T47D (cell line): ENCODE data around the gene MTHFD1L.
"Not testable (repeated sequence)": the region's sequence is repeated elsewhere in the genome, so short reads cannot be mapped to it uniquely, and the experiment has no call there.

Source experiments
- DNase-seq, 2 experiments: peaks; one replicate each; pipeline versions ENCODE4 v3.0.0 to v3.0.0-alpha.2; 2011 to 2012; ENCODE audit warnings: low read depth in 1 of 2, low spot score in 1 of 2
- JUND ChIP-seq: IDR thresholded peaks from 2 replicates; pipeline ENCODE4 v1.6.1; 2012; ENCODE audit warnings: low read depth
- in situ Hi-C: cut with HindIII; loops from 2 replicates; pipeline ENCODE4 v1.10.0; 2016; ENCODE audit warnings: low sequenced_read_pairs, low pct_unique_long_range_greater_than_20kb

Gene MTHFD1L

DNA sequence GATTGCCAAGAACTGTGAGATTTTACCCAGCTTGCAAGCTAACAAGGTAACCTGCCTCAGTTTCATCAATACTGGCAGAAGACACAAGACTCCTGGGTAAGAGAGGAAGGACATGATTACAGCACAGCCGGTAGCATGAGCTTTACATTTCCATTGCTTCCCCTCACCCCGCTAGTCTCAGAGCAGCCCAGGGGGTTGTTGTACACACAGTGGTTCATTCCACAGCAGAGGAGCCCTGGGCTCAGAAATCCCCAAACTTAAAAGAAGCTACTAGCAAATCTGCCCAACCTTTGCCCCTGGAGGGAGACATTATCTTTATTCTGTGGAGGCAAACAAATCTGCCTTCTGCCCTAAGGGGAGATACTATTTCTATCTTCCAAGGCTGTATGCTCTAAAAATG lies 17.1 kb upstream of the MTHFD1L start:
- no peak for TF ChIP-seq JUND
- in situ Hi-C loops = no loop called here
- no peak for DNase-seq

DNA sequence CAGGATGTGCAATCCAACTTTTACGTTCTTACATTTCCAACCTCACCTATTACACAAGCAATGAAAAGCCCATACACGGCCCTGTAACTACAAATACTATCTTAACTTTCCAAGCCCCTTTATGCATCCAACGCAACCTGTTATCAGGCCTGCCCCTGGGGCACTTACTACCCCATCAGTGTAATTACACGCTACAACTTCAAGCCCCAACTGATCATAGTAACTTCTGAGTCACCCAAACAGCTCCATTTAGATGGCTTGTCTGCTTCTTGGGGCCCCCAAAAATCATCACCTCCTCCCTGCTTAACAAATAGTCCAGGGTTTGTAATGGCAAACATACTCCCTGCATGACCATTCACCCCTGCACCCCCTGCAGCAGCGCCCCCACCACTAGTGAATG lies 11.1 kb upstream of the MTHFD1L start:
- in situ Hi-C loops, DNase-seq: not testable (repeated sequence)

DNA sequence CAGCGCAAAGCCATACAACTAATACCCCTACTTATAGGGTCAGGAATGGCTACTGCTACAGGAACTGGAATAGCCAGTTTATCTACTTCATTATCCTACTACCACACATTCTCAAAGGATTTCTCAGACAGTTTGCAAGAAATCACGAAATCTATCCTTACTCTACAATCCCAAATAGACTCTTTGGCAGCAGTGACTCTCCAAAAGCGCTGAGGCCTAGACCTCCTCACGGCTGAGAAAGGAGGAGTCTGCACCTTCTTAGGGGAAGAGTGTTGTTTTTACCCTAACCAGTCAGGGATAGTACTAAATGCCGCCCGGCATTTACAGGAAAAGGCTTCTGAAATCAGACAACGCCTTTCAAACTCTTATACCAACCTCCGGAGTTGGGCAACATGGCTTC lies 10.3 kb upstream of the MTHFD1L start:
- in situ Hi-C loops, DNase-seq: not testable (repeated sequence)

DNA sequence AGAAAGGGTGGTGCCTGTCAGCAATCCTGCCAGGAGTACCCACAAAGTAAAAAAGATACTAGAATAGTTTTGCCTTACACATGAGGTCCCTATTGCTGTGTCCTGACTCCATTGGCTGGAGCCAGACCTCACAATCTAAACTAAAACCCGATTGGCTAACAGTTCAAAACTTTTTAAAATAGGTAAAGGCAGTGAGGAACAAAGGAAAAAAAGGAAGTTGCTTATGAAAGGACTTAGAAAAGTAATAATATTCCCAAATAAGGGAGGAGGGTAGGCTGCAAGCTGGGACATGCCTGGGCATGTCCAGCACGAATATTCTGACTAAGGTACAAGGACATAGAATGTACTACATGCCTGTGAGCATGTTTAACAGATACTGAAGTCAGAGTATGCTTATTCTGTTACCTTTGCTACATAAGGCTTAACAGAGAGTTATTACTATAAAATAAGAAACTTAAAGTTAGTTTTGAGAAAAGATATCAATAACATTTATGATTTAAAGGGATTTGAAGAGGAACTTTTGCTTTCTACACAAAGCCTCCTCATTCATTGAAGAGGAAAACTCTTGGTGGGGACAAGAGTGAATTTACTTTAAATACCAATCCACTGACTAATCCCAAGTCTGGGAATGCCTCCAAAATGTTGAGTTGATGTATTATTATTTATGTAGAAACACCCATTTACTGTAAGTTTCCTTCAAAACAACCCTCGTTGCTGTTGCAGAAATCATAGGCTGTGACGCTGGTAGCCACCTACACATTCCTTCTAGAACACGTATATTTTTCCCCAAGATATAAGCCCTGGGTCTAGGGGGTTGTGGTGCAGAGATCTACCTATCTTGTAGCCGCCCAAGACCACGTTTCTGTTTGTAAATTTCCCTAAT lies 8.2 kb upstream of the MTHFD1L start:
- peak in 1 of 2 experiments; percentile 26 for DNase-seq
- in situ Hi-C loops = no loop called here

DNA sequence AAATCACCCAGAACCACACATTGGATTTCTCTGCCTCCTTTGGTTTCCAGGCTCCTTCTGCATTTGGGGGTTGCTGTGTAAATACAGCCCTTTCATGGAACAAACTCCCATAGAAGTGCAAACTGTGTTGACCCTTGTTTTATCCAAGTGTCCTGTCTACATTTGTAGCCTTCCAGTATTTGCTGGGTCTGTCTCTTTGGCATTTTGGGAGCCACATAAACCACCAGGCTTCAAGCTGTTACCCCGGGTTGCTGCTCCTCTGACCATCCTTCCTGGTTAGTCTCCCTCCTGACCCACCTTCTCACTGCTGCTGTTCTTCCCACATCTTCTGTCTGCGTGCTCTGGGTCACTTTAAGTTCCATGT lies 7.6 kb upstream of the MTHFD1L start:
- in situ Hi-C loops = no loop called here
- TF ChIP-seq JUND = no peak

More for the DNA sequence above, 8.2 kb upstream of the MTHFD1L start:
- no peak for TF ChIP-seq JUND

DNA sequence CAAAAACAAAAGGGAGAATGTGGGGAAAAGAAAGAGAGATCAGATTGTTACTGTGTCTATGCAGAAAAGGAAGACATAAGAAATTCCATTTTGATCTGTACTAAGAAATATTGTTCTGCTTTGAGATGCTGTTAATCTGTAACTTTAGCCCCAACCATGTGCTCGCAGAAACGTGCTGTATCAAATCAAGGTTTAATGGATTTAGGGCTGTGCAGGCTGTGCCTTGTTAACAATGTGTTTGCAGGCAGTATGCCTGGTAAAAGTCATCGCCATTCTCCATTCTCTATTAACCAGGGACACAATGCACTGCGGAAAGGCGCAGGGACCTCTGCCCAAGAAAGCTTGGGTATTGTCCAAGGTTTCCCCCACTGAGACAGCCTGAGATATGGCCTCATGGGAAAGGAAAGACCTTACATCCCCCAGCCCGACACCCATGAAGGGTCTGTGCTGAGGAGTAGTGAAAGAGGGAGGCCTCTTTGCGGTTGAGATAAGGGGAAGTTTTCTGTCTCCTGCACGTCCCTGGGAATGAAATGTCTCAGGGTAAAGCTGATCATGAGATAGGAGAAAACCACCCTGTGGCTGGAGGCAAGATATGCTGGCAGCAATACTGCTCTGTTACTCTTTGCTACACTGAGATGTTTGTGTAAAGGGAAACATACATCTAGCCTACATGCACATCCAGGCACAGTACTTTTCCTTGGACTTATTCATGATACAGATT lies 3.9 kb upstream of the MTHFD1L start:
- DNase-seq, in situ Hi-C loops: not testable (repeated sequence)

More for the DNA sequence above, 7.6 kb upstream of the MTHFD1L start:
- no peak for DNase-seq

DNA sequence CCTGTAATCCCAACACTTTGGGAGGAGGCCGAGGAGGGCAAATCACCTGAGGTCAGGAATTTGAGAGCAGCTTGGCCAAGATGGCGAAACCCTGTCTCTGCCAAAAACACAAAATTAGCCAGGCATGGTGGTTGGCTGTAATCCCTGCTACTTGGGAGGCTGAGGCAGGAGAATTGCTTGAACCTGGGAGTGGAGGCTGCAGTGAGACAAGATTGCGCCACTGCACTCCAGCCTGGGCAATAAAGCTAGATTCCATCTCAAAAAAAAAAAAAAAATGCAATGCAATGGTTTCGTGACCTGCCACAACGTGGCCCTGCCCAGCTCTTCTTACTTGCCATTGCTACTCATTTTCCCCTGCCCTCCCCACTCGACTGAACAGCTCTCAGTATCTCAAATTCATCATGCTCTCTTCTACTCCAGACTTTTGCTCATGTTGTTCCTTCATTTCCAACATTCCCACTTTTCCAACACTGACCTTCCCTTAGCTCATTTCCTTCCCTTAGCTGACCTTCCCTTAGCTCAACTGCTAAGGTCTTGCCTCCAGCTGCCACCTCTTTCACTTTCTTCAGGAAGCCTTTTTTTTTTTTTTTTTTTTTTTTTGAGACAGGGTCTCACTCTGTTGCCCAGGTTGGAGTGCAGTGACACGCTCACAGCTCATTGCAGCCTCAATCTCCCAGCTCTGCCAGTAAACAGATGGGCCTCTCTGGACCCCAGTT lies 2.1 kb upstream of the MTHFD1L start:
- in situ Hi-C loops = no loop called here
- no peak for TF ChIP-seq JUND
- DNase-seq = no peak

DNA sequence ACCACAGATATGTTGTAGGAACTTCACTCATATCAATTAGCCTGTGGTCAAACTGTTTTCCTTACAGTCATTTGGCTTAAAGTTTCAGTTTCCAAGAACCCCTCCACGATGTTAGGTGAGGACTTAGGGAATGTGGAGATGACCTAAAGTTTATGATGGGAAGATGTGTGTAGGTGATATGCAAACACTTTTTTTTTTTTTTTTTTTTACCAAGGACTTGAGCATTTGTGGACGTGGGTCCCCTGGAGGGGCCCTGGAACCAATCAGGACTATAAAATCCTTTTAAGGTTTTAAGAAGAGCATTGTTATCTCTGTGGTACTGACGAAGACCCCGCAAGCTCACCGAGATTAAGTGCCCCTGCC lies 478 bp upstream of the MTHFD1L start:
- in situ Hi-C loops = no loop called here
- no peak for DNase-seq

DNA sequence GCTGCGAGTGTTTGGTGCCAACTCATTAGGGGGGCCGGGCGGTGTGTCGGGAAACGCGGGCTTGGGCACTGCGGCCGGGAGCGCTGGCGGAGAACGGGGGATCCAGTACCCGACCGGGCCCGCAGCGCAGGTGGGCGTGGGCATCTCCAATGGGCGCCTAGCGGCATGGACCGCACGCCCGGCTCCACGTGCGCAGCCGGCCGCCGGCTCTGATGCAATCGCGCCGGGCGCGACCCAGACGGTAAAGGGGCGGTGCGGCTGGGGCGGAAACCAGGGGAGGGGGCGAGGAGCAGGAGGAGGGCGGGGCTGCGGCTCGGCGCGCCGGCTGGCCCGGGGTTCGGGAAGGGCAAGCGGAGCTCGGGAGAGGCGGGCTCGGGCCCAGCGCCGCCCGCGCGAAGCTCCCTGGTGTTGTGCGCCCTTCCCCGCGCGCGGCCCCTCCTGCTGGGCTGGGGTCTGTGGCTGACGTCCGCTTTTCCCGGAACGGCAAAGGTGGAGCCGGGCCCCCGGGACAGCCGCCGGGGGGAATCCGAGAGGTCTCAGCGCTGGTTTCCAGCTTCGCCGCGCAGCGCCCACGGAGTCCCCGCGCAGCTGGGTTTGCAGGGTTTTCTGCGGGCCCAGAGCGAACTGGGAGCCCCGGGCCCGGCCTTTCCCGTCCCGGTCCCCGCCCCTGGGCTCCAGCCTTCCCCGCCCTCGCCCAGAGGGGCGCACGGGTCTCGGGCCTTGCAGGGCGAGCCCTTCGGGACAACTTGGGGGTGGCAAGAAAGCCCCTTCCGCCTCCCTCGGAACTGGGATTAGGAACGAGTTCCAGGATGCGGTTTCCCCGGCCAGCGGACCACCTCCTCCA lies 867 bp downstream of the MTHFD1L start:
- in situ Hi-C loops = no loop called here
- TF ChIP-seq JUND = no peak
- DNase-seq = peak; percentile 45 to 55

More for the DNA sequence above, 478 bp upstream of the MTHFD1L start:
- no peak for TF ChIP-seq JUND

DNA sequence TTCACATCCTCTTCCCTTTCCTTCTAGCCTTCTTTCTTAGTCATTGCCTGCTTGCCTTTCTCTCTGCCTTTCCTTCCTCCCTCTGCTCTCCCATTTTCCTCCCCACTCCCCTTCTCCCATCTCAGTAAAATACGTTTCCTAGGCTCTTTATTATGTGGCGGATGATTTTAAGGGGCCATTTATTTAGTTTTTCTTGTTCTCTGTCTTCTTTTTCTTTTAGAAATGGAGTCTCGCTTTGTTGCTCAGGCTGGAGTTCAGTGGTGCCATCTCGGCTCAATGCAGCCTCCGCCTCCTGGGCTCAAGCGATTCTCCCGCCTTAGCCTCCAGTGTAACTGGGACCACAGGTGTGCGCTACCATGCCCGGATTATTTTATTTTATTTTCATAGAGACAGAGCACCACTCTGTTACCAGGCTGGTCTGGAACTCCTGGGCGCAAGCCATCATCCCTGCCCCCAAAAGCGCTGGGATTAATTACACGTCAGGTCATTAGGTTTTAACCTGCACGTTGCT lies 1.5 kb downstream of the MTHFD1L start:
- in situ Hi-C loops = no loop called here
- DNase-seq = no peak
- no peak for TF ChIP-seq JUND

DNA sequence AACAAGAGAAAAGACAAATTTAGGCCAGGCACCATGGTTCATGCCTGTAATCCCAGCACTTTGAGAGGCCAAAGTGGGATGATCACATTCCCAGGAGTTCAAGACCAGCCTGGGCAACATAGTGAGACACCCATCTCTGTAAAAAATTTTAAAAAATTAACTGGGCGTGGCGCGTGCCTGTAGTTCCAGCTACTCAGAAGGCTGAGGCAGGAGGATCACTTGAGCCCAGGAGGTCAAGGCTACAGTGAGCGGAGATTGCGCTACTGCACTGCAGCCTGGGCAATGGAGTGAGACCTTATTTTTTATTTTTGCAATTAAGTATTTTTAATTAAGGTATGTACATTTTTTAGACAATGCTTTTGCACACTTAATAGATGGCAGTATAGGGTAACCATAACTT lies 3.3 kb downstream of the MTHFD1L start:
- TF ChIP-seq JUND = no peak
- in situ Hi-C loops = no loop called here

DNA sequence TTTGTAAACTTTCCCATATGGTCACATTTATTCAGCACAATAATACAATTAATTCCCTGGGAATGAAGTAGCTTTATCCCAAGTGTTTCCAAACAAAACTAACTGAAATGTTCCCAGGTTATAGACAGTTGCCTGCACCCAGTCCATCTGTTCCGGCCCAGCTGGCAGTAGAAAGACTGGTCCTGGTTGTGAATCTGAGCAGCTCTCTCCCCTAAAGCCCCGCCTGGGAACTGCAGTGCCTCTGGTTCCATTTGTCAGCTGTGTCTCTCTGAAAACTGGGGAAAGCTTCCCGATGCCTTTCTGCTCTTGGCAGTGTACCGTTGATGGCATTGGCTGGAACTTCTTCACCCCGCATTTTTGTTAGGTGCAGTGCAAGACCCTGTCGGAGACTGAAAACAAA lies 8.7 kb downstream of the MTHFD1L start:
- in situ Hi-C loops = no loop called here
- TF ChIP-seq JUND = no peak
- DNase-seq = no peak

More for the DNA sequence above, 3.3 kb downstream of the MTHFD1L start:
- DNase-seq = no peak
